Stomach smooth muscle (tissue), 2 donors: ENCODE data around the gene CDC42EP4.

Source experiments
- H3K27ac ChIP-seq: one replicate; pipeline ENCODE4 v1.7.0; 2013; ENCODE audit warnings: mild to moderate bottlenecking, low read length, inconsistent platforms
- H3K27me3 ChIP-seq, 2 donors: one replicate each; pipeline ENCODE4 v1.7.0; 2013; ENCODE audit warnings: low read length in 2 of 2; ENCODE audit not compliant: insufficient read depth in 2 of 2, control insufficient read depth in 1 of 2
- H3K36me3 ChIP-seq, 2 donors: one replicate each; pipeline ENCODE4 v1.7.0; 2013; ENCODE audit warnings: low read length in 2 of 2; ENCODE audit not compliant: control insufficient read depth in 2 of 2, insufficient read depth in 2 of 2
- H3K4me1 ChIP-seq: one replicate; pipeline ENCODE4 v1.7.0; 2013; ENCODE audit warnings: low read length; ENCODE audit not compliant: control insufficient read depth, insufficient read depth
- H3K4me3 ChIP-seq, 2 donors: one replicate each; pipeline ENCODE4 v1.7.0; 2013; ENCODE audit warnings: low read length in 2 of 2
- H3K9ac ChIP-seq, 2 donors: one replicate each; pipeline ENCODE4 v1.7.0; 2013; ENCODE audit warnings: low read length in 2 of 2, mild to moderate bottlenecking in 1 of 2
- H3K9me3 ChIP-seq, 2 donors: one replicate each; pipeline ENCODE4 v1.7.0; 2013; ENCODE audit warnings: low read length in 2 of 2; ENCODE audit not compliant: control insufficient read depth in 2 of 2
- donor health status: healthy.
- donor health status: Pancreatic carcinoma.

Gene CDC42EP4

GRCh38 chr17:73278465-73279453 is 33.0 kb downstream of the CDC42EP4 start:
- Histone ChIP-seq H3K27ac (peak overlapping the region; percentile 41), H3K36me3 (peaks cover 0 to 6% of the 10 kb centered on the region in 2 donors), H3K4me3 (peak overlapping the region; percentile 6 to 47), H3K4me1 (peaks cover 29% of the 10 kb centered on the region), H3K9me3 (no peaks in the 10 kb centered on the region), H3K27me3 (no peaks in the 10 kb centered on the region), H3K9ac (peak overlapping the region in 1 of 2 donors; percentile 36)

- H3K27me3 ChIP-seq, result no peaks in the 10 kb centered on the region
- H3K4me3 ChIP-seq, result peak overlapping the region in 1 of 2 donors; percentile 47
- H3K4me1 ChIP-seq, result peaks cover 22% of the 10 kb centered on the region
- peak overlapping the region; percentile 41 for H3K27ac ChIP-seq
- H3K9me3 ChIP-seq, result no peaks in the 10 kb centered on the region
- H3K9ac ChIP-seq, result peak overlapping the region in 1 of 2 donors; percentile 36
- peaks cover 0 to 6% of the 10 kb centered on the region in 2 donors for H3K36me3 ChIP-seq
These were observed 33.7 kb downstream of the CDC42EP4 start for GRCh38 chr17:73278049-73278464.

- peaks cover 19% of the 10 kb centered on the region for H3K4me1 ChIP-seq
- no peaks in the 10 kb centered on the region for H3K27me3 ChIP-seq
These were observed 37.3 kb downstream of the CDC42EP4 start for GRCh38 chr17:73274490-73274889.

GRCh38 chr17:73272906-73273218 is 38.9 kb downstream of the CDC42EP4 start:
- Histone ChIP-seq H3K9ac (no peak overlapping the region), H3K4me1 (peaks cover 4% of the 10 kb centered on the region), H3K27me3 (no peaks in the 10 kb centered on the region), H3K36me3 (no peaks in the 10 kb centered on the region), H3K27ac (no peak overlapping the region), H3K4me3 (no peak overlapping the region), H3K9me3 (no peaks in the 10 kb centered on the region)

More at GRCh38 chr17:73274490-73274889, 37.3 kb downstream of the CDC42EP4 start:
- no peak overlapping the region for H3K27ac ChIP-seq
- H3K9ac ChIP-seq, result no peak overlapping the region
- no peak overlapping the region for H3K4me3 ChIP-seq
- no peaks in the 10 kb centered on the region for H3K9me3 ChIP-seq
- no peaks in the 10 kb centered on the region for H3K36me3 ChIP-seq

GRCh38 chr17:73271072-73271471 is 40.7 kb downstream of the CDC42EP4 start:
- H3K9ac ChIP-seq, result no peak overlapping the region
- H3K27ac ChIP-seq, result no peak overlapping the region
- no peaks in the 10 kb centered on the region for H3K9me3 ChIP-seq
- H3K27me3 ChIP-seq, result no peaks in the 10 kb centered on the region
- H3K36me3 ChIP-seq, result no peaks in the 10 kb centered on the region
- no peak overlapping the region for H3K4me3 ChIP-seq
- H3K4me1 ChIP-seq, result no peaks in the 10 kb centered on the region

GRCh38 chr17:73269791-73270190 is 42.0 kb downstream of the CDC42EP4 start:
- Histone ChIP-seq H3K27me3 (no peaks in the 10 kb centered on the region), H3K4me1 (no peaks in the 10 kb centered on the region), H3K4me3 (no peak overlapping the region), H3K27ac (no peak overlapping the region), H3K36me3 (no peaks in the 10 kb centered on the region), H3K9ac (no peak overlapping the region), H3K9me3 (no peaks in the 10 kb centered on the region)

GRCh38 chr17:73269329-73269615 is 42.5 kb downstream of the CDC42EP4 start:
- H3K9ac ChIP-seq, result no peak overlapping the region
- no peaks in the 10 kb centered on the region for H3K36me3 ChIP-seq
- no peak overlapping the region for H3K27ac ChIP-seq
- H3K9me3 ChIP-seq, result no peaks in the 10 kb centered on the region
- H3K27me3 ChIP-seq, result no peaks in the 10 kb centered on the region
- H3K4me3 ChIP-seq, result no peak overlapping the region
- no peaks in the 10 kb centered on the region for H3K4me1 ChIP-seq

- H3K9ac ChIP-seq, result no peak overlapping the region
- H3K9me3 ChIP-seq, result no peaks in the 10 kb centered on the region
- no peaks in the 10 kb centered on the region for H3K4me1 ChIP-seq
- H3K4me3 ChIP-seq, result no peak overlapping the region
- H3K27me3 ChIP-seq, result no peaks in the 10 kb centered on the region
- no peak overlapping the region for H3K27ac ChIP-seq
- no peaks in the 10 kb centered on the region for H3K36me3 ChIP-seq
These were observed 43.0 kb downstream of the CDC42EP4 start for GRCh38 chr17:73268582-73269328.

GRCh38 chr17:73267648-73268537 is 43.9 kb downstream of the CDC42EP4 start:
- Histone ChIP-seq H3K27me3 (no peaks in the 10 kb centered on the region), H3K4me3 (no peak overlapping the region), H3K9ac (no peak overlapping the region)

GRCh38 chr17:73266796-73267195 is 45.0 kb downstream of the CDC42EP4 start:
- Histone ChIP-seq H3K4me1 (peaks cover 12% of the 10 kb centered on the region), H3K36me3 (no peaks in the 10 kb centered on the region), H3K27ac (no peak overlapping the region), H3K4me3 (no peak overlapping the region), H3K9me3 (no peaks in the 10 kb centered on the region), H3K9ac (no peak overlapping the region), H3K27me3 (no peaks in the 10 kb centered on the region)

More at GRCh38 chr17:73267648-73268537, 43.9 kb downstream of the CDC42EP4 start:
- H3K36me3 ChIP-seq, result no peaks in the 10 kb centered on the region
- peaks cover 4% of the 10 kb centered on the region for H3K4me1 ChIP-seq
- H3K27ac ChIP-seq, result no peak overlapping the region
- H3K9me3 ChIP-seq, result no peaks in the 10 kb centered on the region
